PFSK-1 (cell line): ENCODE results near the gene ABCD1.

Experiments
- POLR2AphosphoS5 ChIP-seq: IDR thresholded peaks from 2 replicates; pipeline ENCODE4 v1.6.1; 2012; ENCODE audit warnings: low read depth, mild to moderate bottlenecking, control low read depth, low read length, moderate library complexity
- REST ChIP-seq, 2 experiments: IDR thresholded peaks; 2 replicates each; pipeline versions ENCODE4 v1.6.1 to v1.8.0; 2011 to 2012; ENCODE audit warnings: low read depth in 2 of 2, low read length in 2 of 2, control low read depth in 1 of 2, inconsistent platforms in 1 of 2, mild to moderate bottlenecking in 1 of 2, moderate library complexity in 1 of 2; ENCODE audit not compliant: insufficient read depth in 1 of 2
- SIN3A ChIP-seq: IDR thresholded peaks from 2 replicates; pipeline ENCODE4 v1.6.1; 2012; ENCODE audit warnings: mild to moderate bottlenecking, low read length, moderate library complexity, borderline replicate concordance; ENCODE audit not compliant: insufficient read depth
- TAF1 ChIP-seq: IDR thresholded peaks from 2 replicates; pipeline ENCODE4 v1.6.1; 2012; ENCODE audit warnings: low read length, control low read depth, borderline replicate concordance; ENCODE audit not compliant: insufficient read depth

GRCh38 chrX:153781428-153782047, 56.9 kb downstream of the ABCD1 start:
- TF ChIP-seq POLR2AphosphoS5 (no peak), REST (IDR thresholded peaks at IDR 0.05; ENCODE audit: insufficient read depth in 1 of 2, low read depth in 2 of 2, low read length in 2 of 2) (no peak), TAF1 (no peak), SIN3A (no peak)
